ENCODE data around the gene SPON1.

DNA sequence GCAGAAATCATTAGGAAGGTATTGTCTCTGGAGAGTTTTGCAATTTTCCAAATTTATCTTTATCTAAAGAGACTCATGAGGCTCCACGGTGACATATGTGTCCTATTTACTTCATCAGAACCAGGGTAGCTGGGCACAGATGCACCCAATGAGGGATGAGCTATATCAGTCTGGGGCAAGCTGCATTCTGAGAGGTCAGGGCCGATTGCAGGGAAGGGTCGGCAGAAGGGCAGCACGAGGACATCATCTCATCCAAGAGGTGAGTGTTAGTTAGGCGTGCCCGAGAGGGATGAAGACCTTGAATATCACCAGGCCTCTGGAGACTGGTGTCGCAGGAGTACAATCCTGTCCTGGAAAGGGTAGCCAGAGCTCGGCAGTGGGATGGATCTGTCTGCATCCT, 41.0 kb upstream of the SPON1 start:
- TF ChIP-seq, protein P1, sequence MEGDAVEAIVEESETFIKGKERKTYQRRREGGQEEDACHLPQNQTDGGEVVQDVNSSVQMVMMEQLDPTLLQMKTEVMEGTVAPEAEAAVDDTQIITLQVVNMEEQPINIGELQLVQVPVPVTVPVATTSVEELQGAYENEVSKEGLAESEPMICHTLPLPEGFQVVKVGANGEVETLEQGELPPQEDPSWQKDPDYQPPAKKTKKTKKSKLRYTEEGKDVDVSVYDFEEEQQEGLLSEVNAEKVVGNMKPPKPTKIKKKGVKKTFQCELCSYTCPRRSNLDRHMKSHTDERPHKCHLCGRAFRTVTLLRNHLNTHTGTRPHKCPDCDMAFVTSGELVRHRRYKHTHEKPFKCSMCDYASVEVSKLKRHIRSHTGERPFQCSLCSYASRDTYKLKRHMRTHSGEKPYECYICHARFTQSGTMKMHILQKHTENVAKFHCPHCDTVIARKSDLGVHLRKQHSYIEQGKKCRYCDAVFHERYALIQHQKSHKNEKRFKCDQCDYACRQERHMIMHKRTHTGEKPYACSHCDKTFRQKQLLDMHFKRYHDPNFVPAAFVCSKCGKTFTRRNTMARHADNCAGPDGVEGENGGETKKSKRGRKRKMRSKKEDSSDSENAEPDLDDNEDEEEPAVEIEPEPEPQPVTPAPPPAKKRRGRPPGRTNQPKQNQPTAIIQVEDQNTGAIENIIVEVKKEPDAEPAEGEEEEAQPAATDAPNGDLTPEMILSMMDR (IDR thresholded peaks at IDR 0.05), result no peak
- no peak for TF ChIP-seq POLR2A (IDR thresholded peaks at IDR 0.05)
